Nephron (organoid): Measurements from ENCODE around the gene TMEM120B.

Experiments used
- H3K27ac Mint-ChIP-seq, 3 experiments: 2 replicates each; pipeline ENCODE4 v1.8.0; 2020; ENCODE audit warnings: mixed read lengths in 3 of 3, mild to moderate bottlenecking in 2 of 3, moderate library complexity in 1 of 3
- H3K27me3 Mint-ChIP-seq: 2 replicates; pipeline ENCODE4 v1.8.0; 2021; ENCODE audit warnings: low read depth, mild to moderate bottlenecking, moderate library complexity, mixed read lengths
- H3K36me3 Mint-ChIP-seq: 2 replicates; pipeline ENCODE4 v1.8.0; 2020; ENCODE audit warnings: low read depth, mixed read lengths
- H3K4me1 Mint-ChIP-seq: 2 replicates; pipeline ENCODE4 v1.8.0; 2020; ENCODE audit warnings: mixed read lengths
- H3K4me3 Mint-ChIP-seq, 3 experiments: 2 replicates each; pipeline ENCODE4 v1.8.0; 2020; ENCODE audit warnings: mild to moderate bottlenecking in 3 of 3, mixed read lengths in 3 of 3, moderate library complexity in 2 of 3
- H3K9me3 Mint-ChIP-seq: 2 replicates; pipeline ENCODE4 v1.8.0; 2020; ENCODE audit warnings: mixed read lengths
- CTCF ChIP-seq, 3 experiments: fragments of 200-600 bp; sonication (generic); IDR thresholded peaks; one replicate each; pipeline ENCODE4 v1.5.0; 2021; ENCODE audit warnings: antibody characterized with exemption in 3 of 3; ENCODE audit not compliant: unreplicated experiment in 3 of 3

Gene TMEM120B

DNA sequence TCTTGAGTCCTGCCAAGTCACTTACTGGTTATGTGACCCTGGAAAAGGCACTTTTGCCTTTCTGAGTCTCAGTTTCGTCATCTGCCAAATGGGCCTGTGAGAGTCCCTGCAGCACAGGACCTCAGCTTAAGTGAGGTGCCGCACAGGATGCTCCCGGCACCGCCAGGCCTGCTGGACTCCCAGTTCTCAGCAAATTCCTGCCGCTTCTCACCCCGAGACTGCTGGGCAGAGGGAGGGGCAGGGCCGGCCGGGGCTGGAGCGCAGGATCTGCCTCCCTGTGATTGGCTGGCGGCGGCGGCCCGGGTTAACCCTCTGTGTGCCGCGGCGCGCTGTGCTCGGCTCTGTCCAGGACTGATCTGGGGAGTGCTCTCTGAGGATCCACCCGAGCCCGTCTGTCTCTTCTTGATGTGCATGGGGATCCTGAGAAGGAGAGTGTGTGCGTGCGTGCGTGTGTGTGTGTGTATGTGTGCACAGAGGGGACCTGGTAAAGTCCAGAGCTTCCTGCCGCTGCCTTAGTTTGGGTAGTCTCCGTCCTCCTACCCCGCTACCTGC lies 99.8 kb downstream of the TMEM120B start:
- H3K4me1 Mint-ChIP-seq = peaks cover 25% of the 10 kb centered on the region

GRCh38 chr12:121812921-121813896 lies 100.7 kb downstream of the TMEM120B start:
- peak overlapping the region; percentile 86 to 89 (median 87) for H3K4me3 Mint-ChIP-seq
- TF ChIP-seq CTCF (IDR thresholded peaks at IDR 0.05; ENCODE audit: unreplicated experiment in 3 of 3) = no peak
- no peaks in the 10 kb centered on the region for H3K27me3 Mint-ChIP-seq
- no peaks in the 10 kb centered on the region for H3K9me3 Mint-ChIP-seq
- H3K27ac Mint-ChIP-seq = peak overlapping the region in 2 of 3 experiments; percentile 52 to 60
- peaks cover 43% of the 10 kb centered on the region for H3K36me3 Mint-ChIP-seq
- H3K4me1 Mint-ChIP-seq = peaks cover 23% of the 10 kb centered on the region

More for the DNA sequence above, 99.8 kb downstream of the TMEM120B start:
- no peaks in the 10 kb centered on the region for H3K27me3 Mint-ChIP-seq
- H3K9me3 Mint-ChIP-seq = no peaks in the 10 kb centered on the region
- TF ChIP-seq CTCF (IDR thresholded peaks at IDR 0.05; ENCODE audit: unreplicated experiment in 3 of 3) = peak; percentile 38 to 58 (median 45)
- peak overlapping the region in 2 of 3 experiments; percentile 52 to 60 for H3K27ac Mint-ChIP-seq
- peak overlapping the region; percentile 86 to 89 (median 87) for H3K4me3 Mint-ChIP-seq
- peaks cover 37% of the 10 kb centered on the region for H3K36me3 Mint-ChIP-seq

DNA sequence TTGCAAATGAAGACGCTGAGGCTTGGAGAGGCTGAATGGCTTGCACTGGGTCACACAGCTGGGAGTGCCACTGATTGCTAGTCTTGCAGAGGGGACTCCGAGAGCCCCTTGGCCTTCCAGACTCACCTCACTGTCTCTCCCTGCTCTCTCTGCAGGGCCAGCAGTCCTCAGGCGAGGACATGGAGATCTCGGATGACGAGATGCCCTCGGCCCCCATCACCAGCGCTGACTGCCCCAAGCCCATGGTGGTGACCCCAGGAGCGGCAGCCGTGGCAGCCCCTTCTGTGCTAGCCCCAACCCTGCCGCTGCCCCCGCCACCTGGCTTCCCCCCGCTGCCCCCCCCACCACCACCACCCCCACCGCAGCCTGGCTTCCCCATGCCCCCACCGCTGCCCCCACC lies 101.4 kb downstream of the TMEM120B start:
- no peak for TF ChIP-seq CTCF (IDR thresholded peaks at IDR 0.05; ENCODE audit: unreplicated experiment in 3 of 3)
- Mint-ChIP-seq H3K27ac (no peak overlapping the region), H3K9me3 (no peaks in the 10 kb centered on the region), H3K4me3 (peak overlapping the region in 1 of 3 experiments; percentile 86), H3K27me3 (no peaks in the 10 kb centered on the region), H3K36me3 (peaks cover 40% of the 10 kb centered on the region), H3K4me1 (peaks cover 23% of the 10 kb centered on the region)

- Mint-ChIP-seq H3K27me3 (no peaks in the 10 kb centered on the region), H3K4me3 (no peak overlapping the region), H3K27ac (no peak overlapping the region), H3K9me3 (no peaks in the 10 kb centered on the region), H3K4me1 (peaks cover 23% of the 10 kb centered on the region), H3K36me3 (peaks cover 39% of the 10 kb centered on the region)
- no peak for TF ChIP-seq CTCF (IDR thresholded peaks at IDR 0.05; ENCODE audit: unreplicated experiment in 3 of 3)
Measured at GRCh38 chr12:121814429-121815119, 102.0 kb downstream of the TMEM120B start.

- TF ChIP-seq CTCF (IDR thresholded peaks at IDR 0.05; ENCODE audit: unreplicated experiment in 3 of 3) = no peak
- Mint-ChIP-seq H3K36me3 (peaks cover 37% of the 10 kb centered on the region), H3K27ac (no peak overlapping the region), H3K4me1 (peaks cover 23% of the 10 kb centered on the region), H3K27me3 (no peaks in the 10 kb centered on the region), H3K9me3 (no peaks in the 10 kb centered on the region), H3K4me3 (peak overlapping the region in 2 of 3 experiments; percentile 19 to 31)
Measured at GRCh38 chr12:121815263-121815662, 102.7 kb downstream of the TMEM120B start.
